ENCODE measurements around the gene ARHGAP22. TPM values are rescaled to one million over a fixed set of nuclear protein-coding genes. Genes with fewer than 3 reads are reported as not detected.

The ARHGAP22 gene
- total RNA-seq, 1 donor from 2014 or later: 2.0 TPM

DNA sequence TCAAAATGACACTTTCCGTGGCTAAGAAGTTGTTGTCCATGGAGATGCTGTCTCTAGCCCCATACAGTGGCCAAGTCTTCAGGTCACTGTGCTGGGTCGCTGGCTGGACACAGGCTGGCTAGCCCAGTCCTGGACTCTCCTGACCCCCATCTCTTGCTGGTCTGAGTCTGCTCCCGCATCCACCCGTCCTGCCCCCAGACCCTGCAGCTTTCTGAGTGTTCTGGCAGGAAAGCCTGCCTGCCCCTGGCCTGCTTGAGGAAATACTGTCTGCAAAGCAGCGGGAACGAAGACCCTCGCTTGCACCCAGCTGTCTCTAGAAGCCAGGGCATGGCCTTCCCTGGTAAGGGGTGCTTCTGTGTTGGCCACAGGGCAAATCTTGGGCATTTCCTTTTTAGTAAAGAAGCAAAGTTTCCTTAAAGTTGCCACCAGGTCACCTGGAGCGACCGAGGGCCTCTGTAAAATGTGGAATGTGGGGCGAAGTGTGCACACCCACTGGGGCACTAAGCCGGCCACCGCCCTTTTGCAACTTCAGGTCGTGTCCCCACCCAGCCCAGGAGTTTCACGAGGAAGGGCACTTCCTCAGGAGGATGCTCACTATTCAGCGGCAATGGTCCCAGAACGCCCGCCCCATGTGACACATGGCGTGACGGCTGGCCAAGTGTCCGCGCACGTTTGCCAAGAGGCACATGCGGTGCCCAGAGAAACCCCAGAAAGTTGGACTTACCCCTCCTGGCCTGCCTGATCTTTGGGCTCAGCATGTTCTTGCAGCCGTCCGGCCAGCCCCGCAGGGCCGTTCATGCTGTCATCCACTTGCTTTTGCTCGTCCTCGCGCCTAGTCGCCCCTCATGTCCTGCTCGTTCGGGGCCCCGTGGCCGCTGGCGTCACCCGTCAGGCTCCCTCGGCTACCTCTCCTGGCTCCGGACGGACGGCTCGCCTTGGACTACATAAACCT is 558 bp downstream of the ARHGAP22 start:
- Histone ChIP-seq H3K36me3 (no peaks in the 10 kb centered on the region), H3K4me3 (peak overlapping the region; percentile 46 to 65), H3K27me3 (no peaks in the 10 kb centered on the region), H3K27ac (peak overlapping the region in 1 of 2 donors; percentile 43), H3K4me1 (peaks cover 8 to 9% of the 10 kb centered on the region in 2 donors), H3K9me3 (no peaks in the 10 kb centered on the region)
- intact Hi-C loops (cut with DNase I): no loop called here
- TF ChIP-seq, protein P1, sequence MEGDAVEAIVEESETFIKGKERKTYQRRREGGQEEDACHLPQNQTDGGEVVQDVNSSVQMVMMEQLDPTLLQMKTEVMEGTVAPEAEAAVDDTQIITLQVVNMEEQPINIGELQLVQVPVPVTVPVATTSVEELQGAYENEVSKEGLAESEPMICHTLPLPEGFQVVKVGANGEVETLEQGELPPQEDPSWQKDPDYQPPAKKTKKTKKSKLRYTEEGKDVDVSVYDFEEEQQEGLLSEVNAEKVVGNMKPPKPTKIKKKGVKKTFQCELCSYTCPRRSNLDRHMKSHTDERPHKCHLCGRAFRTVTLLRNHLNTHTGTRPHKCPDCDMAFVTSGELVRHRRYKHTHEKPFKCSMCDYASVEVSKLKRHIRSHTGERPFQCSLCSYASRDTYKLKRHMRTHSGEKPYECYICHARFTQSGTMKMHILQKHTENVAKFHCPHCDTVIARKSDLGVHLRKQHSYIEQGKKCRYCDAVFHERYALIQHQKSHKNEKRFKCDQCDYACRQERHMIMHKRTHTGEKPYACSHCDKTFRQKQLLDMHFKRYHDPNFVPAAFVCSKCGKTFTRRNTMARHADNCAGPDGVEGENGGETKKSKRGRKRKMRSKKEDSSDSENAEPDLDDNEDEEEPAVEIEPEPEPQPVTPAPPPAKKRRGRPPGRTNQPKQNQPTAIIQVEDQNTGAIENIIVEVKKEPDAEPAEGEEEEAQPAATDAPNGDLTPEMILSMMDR (IDR thresholded peaks at IDR 0.05): no peak
- DNase-seq (ENCODE audit: low spot score in 2 of 2): peak; percentile 30 to 71

DNA sequence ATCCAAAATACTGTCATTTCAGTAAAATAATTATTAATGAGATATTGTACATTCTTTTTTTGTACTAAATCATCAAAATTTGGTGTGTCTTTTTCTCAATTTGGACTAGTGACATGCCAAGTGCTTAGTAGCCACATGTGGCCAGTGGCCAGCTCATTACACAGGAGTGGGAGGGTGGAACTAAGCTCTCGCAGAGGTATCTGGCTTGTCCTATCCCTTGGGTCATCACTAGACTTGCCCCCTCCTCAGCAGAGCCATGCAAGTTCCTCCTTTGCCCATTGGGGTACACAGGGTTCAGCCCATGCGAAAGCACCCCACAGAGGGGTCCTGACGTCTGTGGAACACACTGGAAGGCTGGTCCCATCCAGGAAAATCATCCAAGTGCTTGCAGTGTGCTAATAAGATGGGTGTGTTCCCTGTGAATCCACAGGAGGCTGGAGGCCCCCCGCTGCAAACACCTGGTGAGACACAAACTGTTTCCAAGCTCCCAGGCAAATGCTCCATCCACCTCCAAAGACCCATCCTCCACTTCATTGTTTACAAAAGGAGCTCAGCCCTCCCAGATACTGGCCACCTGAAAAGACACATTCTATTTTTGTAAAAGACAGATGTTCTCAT is 1.3 kb downstream of the ARHGAP22 start:
- Histone ChIP-seq H3K27me3 (no peaks in the 10 kb centered on the region), H3K27ac (peak overlapping the region in 1 of 2 donors; percentile 32), H3K9me3 (no peaks in the 10 kb centered on the region), H3K4me3 (peak overlapping the region in 1 of 2 donors; percentile 65), H3K4me1 (peaks cover 8 to 9% of the 10 kb centered on the region in 2 donors), H3K36me3 (no peaks in the 10 kb centered on the region)
- TF ChIP-seq, protein P1 (IDR thresholded peaks at IDR 0.05): no peak
- intact Hi-C loops (cut with DNase I): no loop called here
- peak in 1 of 2 donors; percentile 52 for DNase-seq (ENCODE audit: low spot score in 2 of 2)

DNA sequence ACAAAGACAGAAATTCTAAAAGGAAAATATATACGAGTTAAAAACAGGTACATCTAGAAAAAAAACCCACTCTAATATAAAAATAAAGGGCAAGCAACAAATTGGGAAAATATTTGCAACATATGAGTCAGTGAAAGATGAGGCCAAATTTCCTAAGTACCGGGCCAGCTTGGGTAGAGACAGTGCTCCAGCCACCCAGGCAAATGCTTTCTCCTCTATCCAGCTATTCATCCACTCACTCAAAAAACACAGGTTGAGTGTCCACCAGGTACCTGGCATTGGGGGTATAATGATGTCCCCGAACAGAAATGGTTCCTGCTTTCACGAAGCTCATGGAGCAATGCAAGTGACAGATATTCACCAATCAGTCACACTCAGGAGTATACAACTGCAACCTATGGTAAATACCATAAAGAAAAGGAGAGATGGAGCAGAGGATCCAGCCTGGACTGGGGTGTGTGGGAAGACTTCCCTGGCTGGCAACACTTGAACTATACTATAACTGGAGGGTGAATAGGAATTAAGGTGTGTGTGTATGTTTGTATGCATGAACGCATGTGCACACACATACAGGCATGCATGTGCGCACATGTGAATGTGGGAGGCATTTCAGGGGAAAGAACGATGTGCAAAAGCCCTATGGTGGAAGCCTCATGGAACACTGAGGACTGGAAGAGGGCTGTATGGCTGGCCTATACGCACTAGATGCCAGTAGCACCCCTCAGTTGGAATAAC is 2.3 kb downstream of the ARHGAP22 start:
- Histone ChIP-seq H3K27me3 (no peaks in the 10 kb centered on the region), H3K4me1 (peaks cover 8 to 9% of the 10 kb centered on the region in 2 donors), H3K4me3 (no peak overlapping the region), H3K27ac (no peak overlapping the region), H3K36me3 (no peaks in the 10 kb centered on the region), H3K9me3 (no peaks in the 10 kb centered on the region)
- TF ChIP-seq, protein P1 (IDR thresholded peaks at IDR 0.05): no peak
- DNase-seq (ENCODE audit: low spot score in 2 of 2): peak in 1 of 2 donors; percentile 34
- intact Hi-C loops (cut with DNase I): no loop called here

DNA sequence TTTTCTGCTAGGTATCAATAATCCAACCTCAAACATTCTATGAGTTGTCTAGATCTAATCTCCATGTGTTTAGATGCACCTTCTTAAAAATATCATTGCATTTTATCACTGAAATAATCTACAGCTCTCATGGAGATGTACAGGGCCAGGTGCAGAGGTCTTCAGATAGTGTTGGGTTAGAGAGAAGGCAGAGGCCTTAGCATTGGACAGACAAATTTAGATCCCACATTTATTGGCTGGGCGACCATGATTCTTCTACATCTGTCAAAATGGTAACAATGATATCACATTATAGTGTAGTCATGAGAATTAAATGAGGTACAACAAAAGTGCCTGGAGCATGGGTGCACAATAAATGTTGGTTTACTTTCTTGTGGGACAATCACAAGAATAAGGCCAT is 3.1 kb downstream of the ARHGAP22 start:
- TF ChIP-seq, protein P1 (IDR thresholded peaks at IDR 0.05): no peak
- intact Hi-C loops (cut with DNase I): no loop called here

DNA sequence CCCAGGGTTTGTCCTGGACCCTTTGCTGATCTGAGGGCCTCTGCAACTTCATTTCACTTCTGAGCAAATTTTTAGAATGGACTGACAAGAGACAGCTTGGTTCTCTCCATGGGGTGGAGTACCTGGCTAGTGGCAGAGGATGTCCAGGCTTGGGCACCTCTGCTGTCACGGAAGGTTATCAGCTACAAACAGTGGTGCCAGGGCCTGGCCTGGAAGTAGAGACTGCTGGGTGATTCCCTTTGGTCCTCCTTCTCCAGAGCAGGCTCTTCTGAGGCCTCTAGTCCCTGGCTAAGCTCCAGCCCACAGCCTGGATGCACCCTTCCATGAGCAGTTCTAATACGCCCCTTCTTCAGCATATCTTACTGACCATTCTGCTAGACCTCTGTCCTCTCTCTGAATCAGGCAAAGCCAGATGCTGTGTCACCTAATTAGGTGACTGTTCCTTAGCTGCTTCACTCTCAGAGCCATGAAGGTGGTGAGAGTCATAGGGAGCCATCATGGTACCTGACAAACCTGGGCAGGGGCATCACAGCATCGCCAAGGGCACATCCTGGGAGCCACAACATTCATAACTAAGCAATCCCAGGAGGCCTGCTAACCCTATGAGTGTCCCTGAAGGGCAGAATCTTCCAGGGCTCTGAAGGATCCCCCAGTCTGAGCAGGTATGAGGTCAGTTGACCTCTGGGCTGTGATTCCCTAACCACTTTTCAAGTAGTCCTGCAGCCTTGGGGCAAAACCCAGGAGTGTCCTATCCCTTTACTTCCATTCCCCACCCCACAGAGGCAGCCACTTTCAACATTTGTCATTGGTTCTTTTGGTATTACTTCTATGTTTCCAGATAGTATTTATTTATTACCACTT is 4.0 kb downstream of the ARHGAP22 start:
- TF ChIP-seq, protein P1 (IDR thresholded peaks at IDR 0.05): no peak
- peaks cover 5 to 9% of the 10 kb centered on the region in 2 donors for H3K4me1 ChIP-seq
- peak in 1 of 2 donors; percentile 33 for DNase-seq (ENCODE audit: low spot score in 2 of 2)

More for the DNA sequence above, 3.1 kb downstream of the ARHGAP22 start:
- H3K36me3 ChIP-seq: no peaks in the 10 kb centered on the region
- no peak for DNase-seq (ENCODE audit: low spot score in 2 of 2)
- no peaks in the 10 kb centered on the region for H3K27me3 ChIP-seq
- no peak overlapping the region for H3K27ac ChIP-seq
- peaks cover 5 to 9% of the 10 kb centered on the region in 2 donors for H3K4me1 ChIP-seq
- no peaks in the 10 kb centered on the region for H3K9me3 ChIP-seq
- no peak overlapping the region for H3K4me3 ChIP-seq

More for the DNA sequence above, 4.0 kb downstream of the ARHGAP22 start:
- Histone ChIP-seq H3K27me3 (no peaks in the 10 kb centered on the region), H3K27ac (no peak overlapping the region), H3K36me3 (no peaks in the 10 kb centered on the region), H3K9me3 (no peaks in the 10 kb centered on the region), H3K4me3 (no peak overlapping the region)
- intact Hi-C loops (cut with DNase I): no loop called here

All from ascending aorta (tissue), 2 donors.